ENCODE measurements around the gene TBC1D22A. TPM values are rescaled to one million over a fixed set of nuclear protein-coding genes. Genes with fewer than 3 reads are reported as not detected.
"Not testable (repeated sequence)": the region's sequence is repeated elsewhere in the genome, so short reads cannot be mapped to it uniquely, and the experiment has no call there.

Gene TBC1D22A
- total and polyA plus RNA-seq, 2 experiments from 2014 or later = 15.3 to 19.8 TPM

GRCh38 chr22:47116426-47117341, 354.2 kb downstream of the TBC1D22A start:
- no peaks in the 10 kb centered on the region for H4K20me1 ChIP-seq (ENCODE audit: insufficient read depth, poor library complexity, severe bottlenecking)
- peaks cover under 1% of the 10 kb centered on the region for H3K4me1 ChIP-seq (ENCODE audit: insufficient read depth)
- DNase-seq (ENCODE audit: low spot score) = no peak
- H3K36me3 ChIP-seq (replicated peaks; ENCODE audit: insufficient read depth, low read depth) = no peaks in the 10 kb centered on the region
- H2AFZ ChIP-seq = no peak overlapping the region
- H3K27me3 ChIP-seq = no peaks in the 10 kb centered on the region
- no peak overlapping the region for H3K27ac ChIP-seq
- H3K4me3 ChIP-seq = no peak overlapping the region
- no peaks in the 10 kb centered on the region for H3K79me2 ChIP-seq
- no peaks in the 10 kb centered on the region for H3K9me2 ChIP-seq (replicated peaks; ENCODE audit: insufficient read depth)
- no peaks in the 10 kb centered on the region for H3K9me3 ChIP-seq (ENCODE audit: low read depth)
- H3K4me2 ChIP-seq = no peak overlapping the region
- WGBS (ENCODE audit: low lambda C conversion rate, missing lambda C conversion rate) = 95% methylated on average over 21 of the region's 28 CpGs
- TF ChIP-seq CTCF (IDR thresholded peaks at IDR 0.05; ENCODE audit: poor library complexity) = no peak

GRCh38 chr22:47117442-47117841, 355.0 kb downstream of the TBC1D22A start:
- not testable (repeated sequence) for H3K36me3 ChIP-seq (replicated peaks; ENCODE audit: insufficient read depth, low read depth); H3K27ac ChIP-seq; H3K9me2 ChIP-seq (replicated peaks; ENCODE audit: insufficient read depth); H3K4me1 ChIP-seq (ENCODE audit: insufficient read depth); H4K20me1 ChIP-seq (ENCODE audit: insufficient read depth, poor library complexity, severe bottlenecking); H3K4me3 ChIP-seq; H3K9me3 ChIP-seq (ENCODE audit: low read depth); H3K27me3 ChIP-seq; DNase-seq (ENCODE audit: low spot score); H2AFZ ChIP-seq; H3K79me2 ChIP-seq; H3K4me2 ChIP-seq
- WGBS (ENCODE audit: low lambda C conversion rate, missing lambda C conversion rate) = 94% methylated on average over 13 of the region's 18 CpGs

- no peaks in the 10 kb centered on the region for H4K20me1 ChIP-seq (ENCODE audit: insufficient read depth, poor library complexity, severe bottlenecking)
- no peaks in the 10 kb centered on the region for H3K36me3 ChIP-seq (replicated peaks; ENCODE audit: insufficient read depth, low read depth)
- H3K4me2 ChIP-seq = no peak overlapping the region
- H3K27me3 ChIP-seq = no peaks in the 10 kb centered on the region
- no peaks in the 10 kb centered on the region for H3K79me2 ChIP-seq
- H3K9me2 ChIP-seq (replicated peaks; ENCODE audit: insufficient read depth) = no peaks in the 10 kb centered on the region
- DNase-seq (ENCODE audit: low spot score) = no peak
- H3K4me1 ChIP-seq (ENCODE audit: insufficient read depth) = no peaks in the 10 kb centered on the region
- no peak overlapping the region for H2AFZ ChIP-seq
- H3K9me3 ChIP-seq (ENCODE audit: low read depth) = no peaks in the 10 kb centered on the region
- H3K27ac ChIP-seq = no peak overlapping the region
- no peak overlapping the region for H3K4me3 ChIP-seq
- no peak for TF ChIP-seq CTCF (IDR thresholded peaks at IDR 0.05; ENCODE audit: poor library complexity)
- no peak for TF ChIP-seq EZH2 (IDR thresholded peaks at IDR 0.05; ENCODE audit: borderline replicate concordance)
- no peak for TF ChIP-seq EZH2phosphoT487 (IDR thresholded peaks at IDR 0.05; ENCODE audit: low read depth, severe bottlenecking, unreplicated experiment)
- WGBS (ENCODE audit: low lambda C conversion rate, missing lambda C conversion rate) = 98% methylated on average over 7 of the region's 8 CpGs
Observed at GRCh38 chr22:47119181-47119580, 356.7 kb downstream of the TBC1D22A start.

GRCh38 chr22:47120399-47120798, 357.9 kb downstream of the TBC1D22A start:
- no peak overlapping the region for H3K4me3 ChIP-seq
- H3K36me3 ChIP-seq (replicated peaks; ENCODE audit: insufficient read depth, low read depth) = no peaks in the 10 kb centered on the region
- no peak overlapping the region for H3K4me2 ChIP-seq
- no peak for DNase-seq (ENCODE audit: low spot score)
- H3K9me2 ChIP-seq (replicated peaks; ENCODE audit: insufficient read depth) = no peaks in the 10 kb centered on the region
- H3K4me1 ChIP-seq (ENCODE audit: insufficient read depth) = no peaks in the 10 kb centered on the region
- H4K20me1 ChIP-seq (ENCODE audit: insufficient read depth, poor library complexity, severe bottlenecking) = no peaks in the 10 kb centered on the region
- H3K27me3 ChIP-seq = no peaks in the 10 kb centered on the region
- 91% methylated on average over 2 of the region's 2 CpGs for WGBS (ENCODE audit: low lambda C conversion rate, missing lambda C conversion rate)
- H3K9me3 ChIP-seq (ENCODE audit: low read depth) = no peaks in the 10 kb centered on the region
- H3K79me2 ChIP-seq = no peaks in the 10 kb centered on the region
- TF ChIP-seq CTCF (IDR thresholded peaks at IDR 0.05; ENCODE audit: poor library complexity) (no peak), EZH2phosphoT487 (IDR thresholded peaks at IDR 0.05; ENCODE audit: low read depth, severe bottlenecking, unreplicated experiment) (no peak), EZH2 (IDR thresholded peaks at IDR 0.05; ENCODE audit: borderline replicate concordance) (no peak)
- no peak overlapping the region for H3K27ac ChIP-seq
- H2AFZ ChIP-seq = no peak overlapping the region
